ENCODE data around the gene SLC35C1.

SLC35C1 gene

DNA sequence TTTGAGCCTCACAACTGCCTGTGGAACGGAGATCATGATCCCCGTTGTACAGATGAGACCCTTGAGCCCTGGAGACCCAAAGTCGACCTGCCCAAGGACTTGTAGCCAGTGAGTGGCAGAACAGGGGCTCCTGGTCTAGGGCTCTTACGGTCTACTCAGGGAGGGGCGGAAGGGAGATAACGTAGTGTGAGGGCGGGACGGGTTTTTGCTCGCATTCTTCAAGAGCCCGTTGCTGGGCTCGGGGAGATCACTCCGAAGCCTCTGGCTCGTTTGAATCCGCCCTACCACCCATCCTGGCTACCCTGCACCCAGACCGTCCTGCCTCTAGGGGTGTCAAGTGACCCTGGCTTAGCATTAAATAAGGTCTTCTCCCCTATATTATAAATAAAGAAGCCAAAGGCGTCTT, 43.0 kb downstream of the SLC35C1 start:
- DNase-seq: peak; percentile 24

DNA sequence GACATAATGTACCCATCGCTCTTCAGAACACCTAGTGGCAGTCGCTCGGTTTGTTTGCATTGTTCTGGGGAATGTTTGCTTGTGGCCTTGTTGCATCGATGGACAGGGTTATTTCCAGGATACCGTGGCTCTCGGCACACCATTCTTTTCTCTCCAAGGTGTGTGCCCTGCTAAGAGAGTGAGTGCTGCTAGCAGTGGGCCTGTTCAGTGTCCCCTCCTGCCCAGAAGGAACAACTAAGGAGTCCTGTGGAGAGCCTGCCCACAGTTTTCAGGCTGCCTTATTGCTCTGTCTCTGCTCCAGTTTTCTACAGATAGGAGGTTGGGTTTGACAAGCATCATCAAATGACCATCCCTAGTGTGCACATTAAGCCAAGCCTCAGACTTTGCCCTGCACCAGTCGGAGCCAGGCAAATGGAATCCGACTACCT, 43.7 kb downstream of the SLC35C1 start:
- peak; percentile 7 for DNase-seq

DNA sequence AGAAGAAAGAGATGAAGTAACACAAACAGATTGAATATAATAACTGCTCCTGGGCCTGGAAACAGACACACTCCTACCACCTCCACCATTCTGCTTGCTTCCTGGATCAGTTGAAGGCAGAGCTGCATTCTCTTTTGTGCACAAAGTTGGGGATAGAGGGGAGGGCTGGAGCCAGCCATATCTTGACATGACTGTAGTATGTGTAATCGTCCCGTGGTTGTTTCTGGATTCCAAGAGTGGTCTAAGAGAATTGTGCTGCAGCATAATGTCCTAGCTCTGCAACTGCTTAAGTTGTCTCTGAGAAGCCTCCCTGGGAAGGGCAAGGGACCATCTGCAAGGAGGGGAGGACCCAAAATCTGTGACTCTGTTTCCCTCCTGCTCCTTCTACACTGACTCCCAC, 45.5 kb downstream of the SLC35C1 start:
- DNase-seq: no peak

DNA sequence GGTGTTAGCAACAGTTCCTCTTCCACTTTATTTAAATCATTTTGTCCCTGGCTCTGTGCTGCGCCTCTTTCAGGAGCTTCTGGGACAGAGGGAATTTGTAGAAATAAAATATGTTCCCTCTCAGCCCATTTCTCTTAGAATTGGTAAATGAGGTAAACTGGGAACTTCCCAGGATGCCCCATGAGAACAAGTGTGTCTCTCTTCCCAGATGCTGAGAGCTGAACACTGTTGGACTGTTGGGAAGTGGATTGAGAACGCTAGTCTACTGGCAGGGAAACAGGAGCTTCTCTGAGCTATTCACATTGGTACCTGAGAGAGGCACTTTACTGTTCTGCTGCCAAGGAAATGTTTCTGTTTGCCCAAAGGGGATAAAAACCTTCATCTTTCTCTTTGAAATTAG, 46.3 kb downstream of the SLC35C1 start:
- no peak for DNase-seq

DNA sequence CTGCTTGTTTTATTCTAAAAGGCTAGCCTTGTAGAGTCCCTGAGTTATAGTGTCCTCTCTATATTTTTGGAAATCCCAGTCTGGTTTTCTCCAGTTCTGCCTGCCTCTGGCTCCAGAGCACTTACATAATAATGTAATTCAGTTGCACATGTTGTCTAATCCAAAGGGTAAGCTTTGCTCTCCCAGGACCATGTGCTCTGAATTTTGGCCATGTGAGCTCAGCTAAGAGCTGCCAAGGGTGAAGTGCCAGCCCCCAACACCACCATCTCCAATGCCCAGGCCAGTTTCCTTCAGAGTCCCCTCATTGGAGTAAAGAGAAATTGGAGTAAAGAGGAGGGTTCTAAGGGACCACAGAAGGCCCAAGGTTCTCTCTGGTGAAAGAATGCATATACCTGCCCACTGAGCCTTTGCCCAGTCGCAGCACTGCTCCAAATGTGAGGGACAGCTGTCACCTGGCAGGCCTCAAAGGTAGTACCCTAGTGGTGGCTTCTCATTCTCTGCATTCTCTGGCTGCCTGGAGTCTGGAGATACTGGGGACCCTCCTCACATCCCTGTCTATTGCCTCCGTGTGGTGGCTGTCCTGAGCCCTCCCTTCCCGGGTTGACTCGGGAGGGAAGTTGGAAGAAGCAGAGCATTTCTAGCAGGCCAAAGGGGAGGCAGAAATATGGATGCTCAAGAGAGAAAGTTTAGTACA, 47.2 kb downstream of the SLC35C1 start:
- no peak for DNase-seq

DNA sequence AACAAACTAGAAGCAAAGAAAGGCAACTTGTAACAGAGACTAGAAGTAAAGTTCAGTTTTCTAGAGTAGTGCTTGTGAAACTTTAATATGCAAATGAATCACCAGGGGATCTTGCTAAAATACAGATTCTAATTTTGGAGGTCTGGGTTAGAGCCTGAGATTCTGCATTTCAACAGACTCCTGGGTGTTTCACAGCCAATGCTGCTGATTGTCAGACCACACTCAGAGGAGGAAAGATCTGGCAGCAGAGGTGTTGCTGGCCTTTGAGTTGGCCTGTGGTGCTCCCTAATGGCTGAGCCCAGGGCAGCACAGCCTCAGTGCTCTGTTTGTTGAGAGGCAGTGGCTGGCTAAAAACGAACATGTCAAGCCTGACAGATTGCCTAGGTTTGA, 47.8 kb downstream of the SLC35C1 start:
- DNase-seq: no peak

DNA sequence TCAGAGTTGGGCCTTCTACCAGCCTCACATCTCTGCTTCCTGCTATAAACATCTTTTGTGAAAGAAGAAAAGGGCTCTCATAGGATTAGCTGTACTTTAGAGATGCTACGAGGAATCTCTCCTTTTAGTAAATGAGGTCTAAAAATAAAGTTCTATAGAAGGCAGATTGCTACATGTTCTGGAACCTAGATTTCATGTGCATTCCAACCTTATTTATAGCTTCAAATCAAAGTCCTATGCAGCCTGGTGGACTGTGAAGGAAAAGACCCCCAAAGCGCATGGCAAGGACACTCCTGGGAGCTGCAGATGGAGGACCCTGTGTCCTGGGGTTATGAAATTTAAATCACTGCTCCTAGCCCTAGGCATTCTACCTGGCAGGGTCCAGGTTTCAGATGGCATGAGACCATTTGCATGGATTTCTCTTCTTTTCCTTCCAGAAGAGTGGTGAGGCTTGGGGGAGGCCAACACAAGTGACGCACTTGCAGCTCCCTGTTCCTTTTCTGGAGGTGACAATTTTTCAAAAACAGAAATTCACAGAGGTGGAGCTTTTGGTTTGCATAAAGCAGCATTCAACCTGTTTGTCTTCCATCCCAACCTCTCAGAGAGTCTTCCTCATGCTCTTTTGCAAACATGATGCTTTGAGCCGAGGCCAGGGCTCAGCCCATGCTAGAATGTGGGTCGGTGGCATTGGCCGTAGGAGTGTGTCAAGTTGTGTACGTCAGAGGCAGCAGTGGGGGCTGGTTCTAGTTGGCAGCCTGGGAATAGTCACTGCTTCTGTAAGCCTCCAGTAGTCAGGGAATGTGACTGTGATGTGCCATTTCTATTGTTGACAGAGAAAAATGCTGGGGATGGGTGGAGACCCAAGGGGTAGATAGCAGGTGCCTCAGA, 48.6 kb downstream of the SLC35C1 start:
- DNase-seq: no peak

DNA sequence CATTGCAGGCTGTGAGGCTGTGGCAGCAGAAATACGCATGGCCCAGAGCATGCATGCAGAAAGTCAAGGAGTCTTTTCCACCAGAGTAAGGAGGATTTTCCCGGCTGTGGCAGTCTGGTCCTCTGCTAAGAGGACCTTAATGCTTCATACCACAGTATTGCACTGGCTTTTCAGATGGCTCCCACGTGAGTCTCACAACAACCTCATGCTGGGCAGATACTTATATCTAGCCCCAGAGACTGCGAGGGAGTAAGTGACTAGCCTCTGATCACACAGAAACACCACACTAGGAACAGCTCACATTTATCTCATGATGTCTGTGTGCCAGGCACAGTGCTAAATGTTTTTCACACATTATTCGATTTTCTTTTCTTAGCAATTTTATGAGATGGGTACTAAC, 50.4 kb downstream of the SLC35C1 start:
- no peak for DNase-seq

DNA sequence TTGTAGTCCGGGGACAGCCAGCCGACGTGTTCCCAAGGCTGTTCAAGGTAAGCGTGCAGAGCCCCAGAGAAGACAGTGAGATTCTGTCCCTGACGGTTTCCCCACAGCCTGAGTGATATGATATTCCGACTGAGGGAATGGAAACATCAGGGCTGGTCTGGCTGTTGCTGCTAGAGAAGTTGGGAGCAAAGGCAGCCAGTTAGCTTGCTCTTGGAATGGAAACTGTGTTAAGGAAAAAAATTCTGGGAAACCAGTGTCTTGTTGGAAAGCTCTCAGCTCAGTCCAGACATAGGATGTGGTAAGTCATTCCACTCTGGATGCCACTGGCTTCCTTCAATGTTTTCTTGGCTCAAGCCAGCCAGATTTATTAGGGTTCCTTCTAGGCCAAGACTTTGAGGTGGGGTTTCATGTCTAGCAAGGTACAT, 51.1 kb downstream of the SLC35C1 start:
- no peak for DNase-seq

DNA sequence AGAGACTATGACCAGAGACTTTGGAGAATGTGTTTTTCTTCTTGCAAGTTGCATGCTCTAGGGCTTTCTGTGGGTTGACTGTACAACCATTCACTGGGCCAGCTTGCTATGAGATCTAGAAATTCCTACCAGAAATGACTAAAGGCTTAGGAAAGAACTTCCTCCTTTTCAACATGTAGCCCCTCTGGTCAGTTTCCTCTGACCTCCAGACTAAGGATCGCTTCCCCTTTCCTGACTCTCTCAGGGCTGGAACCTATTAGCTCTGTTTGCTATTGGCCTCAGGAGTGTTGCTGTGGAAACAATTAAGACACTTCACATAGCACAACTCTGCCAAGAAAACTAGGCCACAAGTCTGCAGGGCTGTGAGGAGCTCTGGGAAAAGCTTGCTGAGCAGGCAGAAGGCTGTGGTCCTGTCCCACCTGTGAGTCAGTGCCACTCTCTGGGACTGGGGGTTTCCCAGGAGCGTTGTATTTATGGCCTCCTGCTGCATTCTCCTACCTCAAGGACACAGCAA, 53.1 kb downstream of the SLC35C1 start:
- DNase-seq: no peak

DNA sequence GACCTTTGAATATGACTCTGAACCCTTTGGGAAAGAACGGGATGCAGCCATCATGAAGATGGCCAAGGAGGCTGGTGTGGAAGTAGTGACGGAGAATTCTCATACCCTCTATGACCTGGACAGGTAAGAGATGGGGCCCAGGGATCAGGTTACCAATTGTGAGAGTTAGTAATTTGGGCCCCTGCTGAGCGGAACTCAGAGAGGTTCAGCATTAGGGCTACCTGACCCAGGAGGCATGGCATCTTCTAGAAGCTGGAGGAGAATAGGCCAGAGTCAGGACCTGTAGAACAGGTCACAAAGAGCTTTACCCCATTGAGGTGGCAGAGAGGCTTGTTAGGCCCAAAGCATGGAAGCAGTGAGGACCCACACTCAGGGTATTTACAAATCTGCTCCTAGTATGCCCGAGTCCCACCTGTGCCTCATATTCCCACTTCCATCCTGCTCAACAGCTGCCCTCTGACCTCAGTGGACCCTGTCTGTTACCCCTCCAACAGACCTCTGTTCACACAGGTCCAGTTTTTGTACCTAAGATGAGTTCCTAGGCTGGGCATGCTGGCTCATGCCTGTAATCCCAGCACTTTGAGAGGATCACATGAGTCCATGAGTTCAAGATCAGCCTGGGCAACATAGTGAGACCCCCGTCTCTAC, 53.9 kb downstream of the SLC35C1 start:
- DNase-seq: no peak

DNA sequence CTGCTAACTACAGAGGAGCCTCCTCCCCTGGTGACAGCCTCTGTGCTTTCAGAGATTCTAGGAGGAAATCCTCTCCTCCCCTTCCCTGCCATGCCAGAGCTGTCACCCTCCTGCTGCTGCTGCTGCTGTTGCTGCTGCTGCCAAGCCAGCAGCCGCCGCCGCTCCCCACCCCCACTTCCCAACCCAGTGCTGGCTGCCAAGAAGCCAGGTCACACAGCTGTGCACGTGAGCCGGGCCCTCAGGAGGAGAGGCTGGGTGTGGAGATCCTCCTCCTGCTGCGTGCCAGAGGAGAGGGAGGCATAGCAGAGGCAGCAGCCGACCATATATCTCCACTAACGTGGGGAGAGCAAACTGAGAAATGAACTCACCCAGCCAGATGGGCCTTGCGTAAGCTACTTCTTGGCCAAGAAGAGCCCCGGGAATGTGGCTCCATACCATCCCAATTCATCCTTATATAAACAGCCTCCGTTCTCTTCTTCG, 54.8 kb downstream of the SLC35C1 start:
- DNase-seq: peak; percentile 93

DNA sequence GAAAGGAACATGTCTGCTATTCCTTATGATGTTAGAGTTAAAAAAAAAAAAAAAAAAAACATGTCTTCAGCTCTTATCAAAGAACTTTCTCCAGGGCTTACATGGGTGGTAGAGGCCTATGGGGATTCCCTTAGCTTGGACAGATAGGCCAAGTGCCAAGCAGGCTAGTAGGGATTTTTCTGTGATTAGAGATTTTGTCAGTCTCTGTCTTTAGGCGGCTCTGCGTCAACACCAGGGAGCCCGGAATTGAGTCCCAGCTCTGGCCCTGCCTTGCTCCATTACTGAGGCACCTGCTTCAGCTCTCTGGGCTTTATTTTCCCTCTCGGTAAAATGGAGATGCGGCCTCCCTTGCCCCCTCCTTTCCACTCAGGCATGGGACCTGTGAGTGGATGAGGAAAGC, 55.4 kb downstream of the SLC35C1 start:
- no peak for DNase-seq

DNA sequence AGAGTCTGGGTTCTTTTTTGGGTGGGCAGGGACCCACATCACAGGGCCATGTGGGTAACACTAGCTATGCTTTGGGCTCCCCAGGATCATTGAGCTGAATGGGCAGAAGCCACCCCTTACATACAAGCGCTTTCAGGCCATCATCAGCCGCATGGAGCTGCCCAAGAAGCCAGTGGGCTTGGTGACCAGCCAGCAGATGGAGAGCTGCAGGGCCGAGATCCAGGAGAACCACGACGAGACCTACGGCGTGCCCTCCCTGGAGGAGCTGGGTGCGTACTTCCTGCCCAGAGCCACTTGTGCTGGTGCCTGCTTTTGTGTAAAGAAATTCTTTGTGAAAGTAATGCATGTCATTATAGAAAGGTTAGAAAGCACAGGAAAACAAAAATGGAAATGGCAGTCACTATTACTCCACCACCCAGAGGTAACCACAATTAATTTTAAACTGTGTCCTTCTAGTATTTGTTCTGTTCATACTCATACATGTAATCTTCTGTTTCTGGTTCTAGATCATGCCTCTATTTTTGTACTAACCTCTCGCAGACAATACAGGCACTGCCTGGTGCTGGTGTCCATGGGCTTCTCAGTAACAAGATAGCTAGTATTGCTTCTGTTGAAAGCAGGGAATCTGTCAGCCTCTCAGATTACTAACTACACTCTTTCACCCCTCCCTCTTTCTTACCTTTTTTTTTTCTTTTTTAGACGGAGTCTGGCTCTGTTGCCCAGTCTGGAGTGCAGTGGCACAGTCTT, 56.0 kb downstream of the SLC35C1 start:
- DNase-seq: no peak
